K562 (cell line): ENCODE data around the gene VRK2. TPM values are rescaled to one million over a fixed set of nuclear protein-coding genes. Genes with fewer than 3 reads are reported as not detected.

Source experiments
- ARNT ChIP-seq, 2 experiments: fragments of 450-650 bp; IDR thresholded peaks; 2 replicates each; pipeline ENCODE4 v1.6.1; 2016; ENCODE audit warnings: mild to moderate bottlenecking in 1 of 2
- CHD2 ChIP-seq: IDR thresholded peaks from 2 replicates; pipeline ENCODE4 v1.6.1; 2011; ENCODE audit warnings: low read depth, low read length
- DLX4 ChIP-seq: fragments of 250-450 bp; sonication (Bioruptor Pico); IDR thresholded peaks from 2 replicates; pipeline ENCODE4 v1.6.1; 2021; ENCODE audit warnings: mild to moderate bottlenecking
- HDAC8 ChIP-seq: fragments of 450-650 bp; IDR thresholded peaks from 2 replicates; pipeline ENCODE4 v1.6.1; 2016; ENCODE audit warnings: mild to moderate bottlenecking, missing genetic modification characterization, moderate library complexity, missing compliant biosample characterization
- LARP7 ChIP-seq: fragments of 450-650 bp; IDR thresholded peaks from 2 replicates; pipeline ENCODE4 v1.6.1; 2016
- LCOR ChIP-seq: sonication (generic); formaldehyde crosslinking; IDR thresholded peaks from 2 replicates; pipeline ENCODE4 v1.8.0; 2022; ENCODE audit warnings: mild to moderate bottlenecking, missing genetic modification reagents
- MLLT1 ChIP-seq, 2 experiments: fragments of 450-650 bp; IDR thresholded peaks; 2 replicates each; pipeline ENCODE4 v1.6.1; 2016
- MTA2 ChIP-seq: fragments of 450-650 bp; IDR thresholded peaks from 2 replicates; pipeline ENCODE4 v1.6.1; 2016; ENCODE audit warnings: low read depth
- NFXL1 ChIP-seq: fragments of 450-650 bp; formaldehyde crosslinking; IDR thresholded peaks from 2 replicates; pipeline ENCODE4 v1.4.0; 2021; ENCODE audit warnings: mild to moderate bottlenecking
- RAD51 ChIP-seq: fragments of 450-650 bp; IDR thresholded peaks from 2 replicates; pipeline ENCODE4 v1.7.1; 2016; ENCODE audit warnings: low read depth, mild to moderate bottlenecking, borderline replicate concordance
- ZNF175 ChIP-seq: fragments of 200-800 bp; sonication (Bioruptor generic); IDR thresholded peaks from 2 replicates; pipeline ENCODE4 v1.6.1; 2016; ENCODE audit warnings: low read depth, mild to moderate bottlenecking, missing genetic modification characterization, missing compliant biosample characterization
- ZNF785 ChIP-seq: fragments of 250-450 bp; sonication (Bioruptor Pico); IDR thresholded peaks from 2 replicates; pipeline ENCODE4 v1.4.0; 2020; ENCODE audit warnings: mild to moderate bottlenecking
- polyA plus RNA-seq, 8 experiments: library from polyadenylated mRNA; depleted of rRNA in 4 of 8; stranded (reverse) in 5 of 8; unstranded in 3 of 8; fragments of >200 nt; fragmentation: Nextera tagmentation in 2 of 8; fragmentation: Illumina TruSeq in 1 of 8; extraction: Ambion mirVana in 2 of 8; extraction: Trizol in 1 of 8; gene quantifications; 2 replicates each; pipeline versions ENCODE4 v1.2.1 to v1.2.3, GENCODE V29; 2011 to 2014; ENCODE audit warnings: inconsistent platforms in 1 of 8, missing spikeins in 1 of 8
- total RNA-seq, 7 experiments: library from RNA; depleted of rRNA in 6 of 7; stranded (reverse); fragments of >200 nt in 6 of 7; fragmentation: Illumina TruSeq in 2 of 7; extraction: Trizol in 2 of 7; gene quantifications; 2 replicates each; pipeline versions ENCODE4 v1.2.1 to v1.2.3, GENCODE V29; 2011 to 2021; ENCODE audit warnings: low replicate concordance in 1 of 7
- TF ChIP-seq, protein P1 (sequence below): fragments of 200-800 bp; sonication (Bioruptor generic); IDR thresholded peaks from 2 replicates; pipeline ENCODE4 v1.6.1; 2016; ENCODE audit warnings: missing genetic modification characterization, missing compliant biosample characterization
- TF ChIP-seq, protein P2 (sequence below): sonication (generic); formaldehyde crosslinking; IDR thresholded peaks from 2 replicates; pipeline ENCODE4 v1.5.0; 2020; ENCODE audit warnings: missing genetic modification reagents
- TF ChIP-seq, protein P3 (sequence below): IDR thresholded peaks from 3 replicates; pipeline ENCODE4 v1.6.1; 2011; ENCODE audit warnings: borderline replicate concordance, mild to moderate bottlenecking, moderate library complexity; ENCODE audit not compliant: insufficient read length; ENCODE audit errors: extremely low read depth

VRK2 gene
- total and polyA plus RNA-seq, 9 of the 15 experiments (the other 6 are each of a cell fraction or from before 2014, with no cell fraction given) = 22.6 to 49.2 (median 36.2) TPM

DNA sequence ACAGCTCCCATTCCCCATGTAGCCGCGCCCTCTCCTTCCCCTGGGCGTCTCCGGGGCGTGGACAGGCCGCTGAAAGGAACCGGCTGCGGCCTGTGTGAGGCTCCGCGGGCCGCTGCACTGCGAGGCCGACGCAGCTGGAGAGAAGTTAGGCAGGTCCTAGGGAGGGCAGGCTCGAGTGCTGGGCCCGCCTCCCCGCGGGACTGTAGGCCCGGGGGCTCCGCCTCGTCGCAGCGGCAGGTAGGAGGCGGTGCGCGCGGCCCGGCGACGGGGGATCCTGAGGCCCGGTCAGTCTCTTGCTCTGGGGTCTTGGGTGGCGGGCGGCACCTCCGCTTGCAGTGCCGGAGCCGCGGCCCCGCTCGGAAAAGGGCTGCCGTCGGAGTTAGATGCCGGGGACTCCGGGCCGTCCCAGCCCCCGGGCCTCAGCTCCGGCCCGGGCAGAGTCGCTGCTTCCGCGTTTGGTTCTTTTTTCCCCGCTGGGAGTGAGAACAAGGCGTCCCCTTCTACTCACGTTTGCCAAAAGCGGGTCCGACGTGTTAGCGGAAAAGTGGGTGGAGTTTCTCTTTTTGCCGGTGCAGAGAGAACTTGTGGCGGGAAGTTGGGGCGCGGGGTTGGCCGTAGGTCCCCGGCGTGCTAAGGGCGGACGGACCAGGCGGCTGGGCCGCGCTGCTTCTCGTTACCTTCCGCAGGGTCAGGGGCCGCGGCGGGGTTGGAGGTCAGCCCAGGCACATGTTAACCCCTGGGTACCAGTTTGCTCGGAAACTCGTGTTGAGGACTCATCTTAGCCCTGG is at the start of gene VRK2 (continued):
- TF ChIP-seq, protein P1, sequence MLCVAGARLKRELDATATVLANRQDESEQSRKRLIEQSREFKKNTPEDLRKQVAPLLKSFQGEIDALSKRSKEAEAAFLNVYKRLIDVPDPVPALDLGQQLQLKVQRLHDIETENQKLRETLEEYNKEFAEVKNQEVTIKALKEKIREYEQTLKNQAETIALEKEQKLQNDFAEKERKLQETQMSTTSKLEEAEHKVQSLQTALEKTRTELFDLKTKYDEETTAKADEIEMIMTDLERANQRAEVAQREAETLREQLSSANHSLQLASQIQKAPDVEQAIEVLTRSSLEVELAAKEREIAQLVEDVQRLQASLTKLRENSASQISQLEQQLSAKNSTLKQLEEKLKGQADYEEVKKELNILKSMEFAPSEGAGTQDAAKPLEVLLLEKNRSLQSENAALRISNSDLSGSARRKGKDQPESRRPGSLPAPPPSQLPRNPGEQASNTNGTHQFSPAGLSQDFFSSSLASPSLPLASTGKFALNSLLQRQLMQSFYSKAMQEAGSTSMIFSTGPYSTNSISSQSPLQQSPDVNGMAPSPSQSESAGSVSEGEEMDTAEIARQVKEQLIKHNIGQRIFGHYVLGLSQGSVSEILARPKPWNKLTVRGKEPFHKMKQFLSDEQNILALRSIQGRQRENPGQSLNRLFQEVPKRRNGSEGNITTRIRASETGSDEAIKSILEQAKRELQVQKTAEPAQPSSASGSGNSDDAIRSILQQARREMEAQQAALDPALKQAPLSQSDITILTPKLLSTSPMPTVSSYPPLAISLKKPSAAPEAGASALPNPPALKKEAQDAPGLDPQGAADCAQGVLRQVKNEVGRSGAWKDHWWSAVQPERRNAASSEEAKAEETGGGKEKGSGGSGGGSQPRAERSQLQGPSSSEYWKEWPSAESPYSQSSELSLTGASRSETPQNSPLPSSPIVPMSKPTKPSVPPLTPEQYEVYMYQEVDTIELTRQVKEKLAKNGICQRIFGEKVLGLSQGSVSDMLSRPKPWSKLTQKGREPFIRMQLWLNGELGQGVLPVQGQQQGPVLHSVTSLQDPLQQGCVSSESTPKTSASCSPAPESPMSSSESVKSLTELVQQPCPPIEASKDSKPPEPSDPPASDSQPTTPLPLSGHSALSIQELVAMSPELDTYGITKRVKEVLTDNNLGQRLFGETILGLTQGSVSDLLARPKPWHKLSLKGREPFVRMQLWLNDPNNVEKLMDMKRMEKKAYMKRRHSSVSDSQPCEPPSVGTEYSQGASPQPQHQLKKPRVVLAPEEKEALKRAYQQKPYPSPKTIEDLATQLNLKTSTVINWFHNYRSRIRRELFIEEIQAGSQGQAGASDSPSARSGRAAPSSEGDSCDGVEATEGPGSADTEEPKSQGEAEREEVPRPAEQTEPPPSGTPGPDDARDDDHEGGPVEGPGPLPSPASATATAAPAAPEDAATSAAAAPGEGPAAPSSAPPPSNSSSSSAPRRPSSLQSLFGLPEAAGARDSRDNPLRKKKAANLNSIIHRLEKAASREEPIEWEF (CRISPR knock-in tag) = 0 out of 2 replicates have a peak, but pooled peaks have one; percentile 65
- TF ChIP-seq HDAC8 (tag) (no peak), LARP7 (no peak), MTA2 (peak; percentile 49; the same call in 1 of the 2 replicates), ZNF175 (CRISPR knock-in tag) (no peak; the same call in 1 of the 2 replicates), MLLT1 (IDR thresholded peaks at IDR 0.05) (no peak), LCOR (CRISPR knock-in tag) (peak; percentile 25; the same call in 1 of the 2 replicates), DLX4 (CRISPR knock-in tag) (no peak), ARNT (IDR thresholded peaks at IDR 0.05) (no peak), NFXL1 (no peak), RAD51 (no peak), CHD2 (no peak), ZNF785 (no peak)
- TF ChIP-seq, protein P2, sequence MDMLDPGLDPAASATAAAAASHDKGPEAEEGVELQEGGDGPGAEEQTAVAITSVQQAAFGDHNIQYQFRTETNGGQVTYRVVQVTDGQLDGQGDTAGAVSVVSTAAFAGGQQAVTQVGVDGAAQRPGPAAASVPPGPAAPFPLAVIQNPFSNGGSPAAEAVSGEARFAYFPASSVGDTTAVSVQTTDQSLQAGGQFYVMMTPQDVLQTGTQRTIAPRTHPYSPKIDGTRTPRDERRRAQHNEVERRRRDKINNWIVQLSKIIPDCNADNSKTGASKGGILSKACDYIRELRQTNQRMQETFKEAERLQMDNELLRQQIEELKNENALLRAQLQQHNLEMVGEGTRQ = no peak
- TF ChIP-seq, protein P3, sequence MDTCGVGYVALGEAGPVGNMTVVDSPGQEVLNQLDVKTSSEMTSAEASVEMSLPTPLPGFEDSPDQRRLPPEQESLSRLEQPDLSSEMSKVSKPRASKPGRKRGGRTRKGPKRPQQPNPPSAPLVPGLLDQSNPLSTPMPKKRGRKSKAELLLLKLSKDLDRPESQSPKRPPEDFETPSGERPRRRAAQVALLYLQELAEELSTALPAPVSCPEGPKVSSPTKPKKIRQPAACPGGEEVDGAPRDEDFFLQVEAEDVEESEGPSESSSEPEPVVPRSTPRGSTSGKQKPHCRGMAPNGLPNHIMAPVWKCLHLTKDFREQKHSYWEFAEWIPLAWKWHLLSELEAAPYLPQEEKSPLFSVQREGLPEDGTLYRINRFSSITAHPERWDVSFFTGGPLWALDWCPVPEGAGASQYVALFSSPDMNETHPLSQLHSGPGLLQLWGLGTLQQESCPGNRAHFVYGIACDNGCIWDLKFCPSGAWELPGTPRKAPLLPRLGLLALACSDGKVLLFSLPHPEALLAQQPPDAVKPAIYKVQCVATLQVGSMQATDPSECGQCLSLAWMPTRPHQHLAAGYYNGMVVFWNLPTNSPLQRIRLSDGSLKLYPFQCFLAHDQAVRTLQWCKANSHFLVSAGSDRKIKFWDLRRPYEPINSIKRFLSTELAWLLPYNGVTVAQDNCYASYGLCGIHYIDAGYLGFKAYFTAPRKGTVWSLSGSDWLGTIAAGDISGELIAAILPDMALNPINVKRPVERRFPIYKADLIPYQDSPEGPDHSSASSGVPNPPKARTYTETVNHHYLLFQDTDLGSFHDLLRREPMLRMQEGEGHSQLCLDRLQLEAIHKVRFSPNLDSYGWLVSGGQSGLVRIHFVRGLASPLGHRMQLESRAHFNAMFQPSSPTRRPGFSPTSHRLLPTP = no peak
